NCI-H1048 (cell line): ENCODE results near the gene P2RX6.

Source experiments
- DNase-seq: peaks from one replicate; lab custom pipeline; 2025; lab: John Stamatoyannopoulos, UW

The P2RX6 gene

DNA sequence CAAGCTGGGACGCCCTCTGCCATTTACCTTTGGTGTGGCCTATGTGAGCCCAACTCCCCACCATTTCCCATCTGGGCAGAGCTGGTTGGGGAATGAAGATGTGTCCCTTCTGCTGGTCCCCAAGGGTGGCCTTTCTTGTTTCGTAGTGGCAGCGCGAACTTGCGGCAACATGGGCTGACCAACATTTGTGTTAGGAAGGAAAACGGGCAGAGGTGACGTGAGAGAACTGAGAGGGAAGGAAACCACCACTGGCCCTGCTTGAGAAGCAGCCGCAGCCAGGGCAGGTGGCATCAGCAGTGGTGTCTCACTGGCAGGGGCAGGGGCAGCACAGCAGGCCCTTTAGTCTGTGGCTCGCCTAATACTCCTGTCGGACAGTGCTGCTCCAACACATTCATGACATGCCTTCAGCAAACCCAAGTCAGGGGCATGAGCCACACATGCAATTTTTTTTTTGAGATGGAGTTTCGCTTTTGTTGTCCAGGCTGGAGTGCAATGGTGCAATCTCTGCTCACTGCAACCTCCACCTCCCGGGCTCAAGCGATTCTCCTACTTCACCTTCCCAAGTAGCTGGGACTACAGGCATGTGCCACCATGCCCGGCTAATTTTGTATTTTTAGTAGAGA is 60.7 kb downstream of the P2RX6 start:
- DNase-seq = no peak

DNA sequence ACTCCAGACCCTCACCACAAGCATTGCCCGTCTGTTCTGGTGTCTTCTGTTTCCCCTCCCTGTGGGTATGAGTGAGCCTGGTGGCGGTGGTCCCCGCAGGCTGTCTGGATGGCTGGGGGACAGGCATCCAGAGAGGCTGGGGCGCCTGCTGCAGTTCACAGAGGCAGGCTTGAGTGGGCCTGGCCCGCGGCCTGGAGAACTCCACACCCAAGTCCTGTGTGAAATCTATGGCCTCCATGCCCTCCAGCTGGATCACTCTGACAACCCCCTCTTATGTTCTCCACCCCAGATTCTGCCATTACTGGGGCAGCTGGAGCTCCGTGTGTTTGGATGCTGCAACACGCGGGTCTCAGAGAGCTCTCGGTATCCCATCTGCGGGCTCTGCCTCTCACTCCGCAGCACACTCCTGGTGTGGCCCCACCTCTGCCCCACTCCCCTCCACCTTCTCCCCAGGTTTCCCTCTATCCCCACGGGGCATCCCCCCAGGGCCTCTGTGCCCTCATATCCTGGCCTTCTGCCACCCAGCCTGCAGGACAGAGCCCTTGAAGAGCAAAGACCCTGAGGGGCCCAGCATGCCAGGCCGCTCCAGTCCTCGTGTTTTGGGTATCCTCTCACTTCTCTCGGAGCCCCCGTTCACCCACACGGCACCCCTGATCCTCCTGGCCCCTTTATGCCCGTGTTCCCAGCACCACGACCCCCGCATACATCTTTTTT is 62.1 kb downstream of the P2RX6 start:
- DNase-seq = no peak
